Stomach (tissue), 9 donors: ENCODE data around the gene PDE4D. TPM values are rescaled to one million over a fixed set of nuclear protein-coding genes. Genes with fewer than 3 reads are reported as not detected.

ENCODE experiments used
- DNase-seq, 2 donors: peaks; one replicate each; pipeline versions ENCODE4 v3.0.0 to v3.0.0-alpha.2; 2013 to 2019
- H3K27ac ChIP-seq, 5 donors: fragments of 200-600 bp in 4 of 5; sonication (generic) in 4 of 5; one replicate each; pipeline ENCODE4 v1.5.1; 2013 to 2019; ENCODE audit warnings: mild to moderate bottlenecking in 1 of 5, moderate library complexity in 1 of 5
- H3K27me3 ChIP-seq, 3 donors: fragments of 200-600 bp; sonication (generic); one replicate each; pipeline ENCODE4 v1.5.1; 2017 to 2019; ENCODE audit warnings: mixed run types in 1 of 3
- H3K36me3 ChIP-seq, 4 donors: fragments of 200-600 bp; sonication (generic); 1 replicate in 3 of 4; 2 replicates in 1 of 4; pipeline ENCODE4 v1.5.1; 2016 to 2019
- H3K4me1 ChIP-seq, 4 donors: fragments of 200-600 bp; sonication (generic); one replicate each; pipeline ENCODE4 v1.5.1; 2016 to 2019
- H3K4me3 ChIP-seq, 4 donors: fragments of 200-600 bp; sonication (generic) in 3 of 4; one replicate each; pipeline ENCODE4 v1.5.1; 2016 to 2019; ENCODE audit warnings: mild to moderate bottlenecking in 1 of 4
- H3K9me3 ChIP-seq, 4 donors: fragments of 200-600 bp; sonication (generic); one replicate each; pipeline ENCODE4 v1.5.1; 2016 to 2019
- CTCF ChIP-seq, 7 experiments: fragments of 450-650 bp in 4 of 7; fragments of 200-600 bp in 3 of 7; sonication (generic) in 3 of 7; IDR thresholded peaks; one replicate each; pipeline ENCODE4 v1.5.1; 2016 to 2019; ENCODE audit warnings: antibody characterized with exemption in 7 of 7, control low read depth in 2 of 7, mild to moderate bottlenecking in 1 of 7
- EP300 ChIP-seq: sonication (generic); formaldehyde crosslinking; IDR thresholded peaks from one replicate; pipeline ENCODE4 v1.6.1; 2017; ENCODE audit warnings: antibody characterized with exemption
- POLR2A ChIP-seq, 4 donors: fragments of 450-650 bp; IDR thresholded peaks; one replicate each; pipeline ENCODE4 v1.6.1; 2016; ENCODE audit warnings: antibody characterized with exemption in 4 of 4, control low read depth in 2 of 4, mild to moderate bottlenecking in 1 of 4, moderate library complexity in 1 of 4
- POLR2AphosphoS5 ChIP-seq, 3 donors: sonication (generic); formaldehyde crosslinking; IDR thresholded peaks; one replicate each; pipeline ENCODE4 v1.6.1; 2016; ENCODE audit warnings: antibody characterized with exemption in 3 of 3
- WGBS, 5 donors: extraction: QIAGEN DNeasy Blood & Tissue Kit in 3 of 5; methylation state at CpG; one replicate each; pipeline versions ENCODE4 v1.1.5 to v1.1.7; 2013 to 2018; 5-methylcytosine and 5-hydroxymethylcytosine counted together
- intact Hi-C: fragments of 100-400 bp; cut with DNase I; formaldehyde crosslinking; loops from one replicate; pipeline ENCODE4 v1.15.1; 2023; ENCODE audit warnings: low total_unique reads
- polyA plus RNA-seq, 3 donors: library from polyadenylated mRNA; stranded (reverse); fragments of 200-250 nt; gene quantifications; one replicate each; pipeline ENCODE4 v1.2.3, GENCODE V29; 2013
- total RNA-seq, 5 donors: library from RNA; depleted of rRNA; stranded (reverse); fragments of >200 nt; gene quantifications; one replicate each; pipeline versions ENCODE4 v1.1.0 to v1.2.3, GENCODE V29; 2014 to 2016
- donor health status: healthy with polysubstance abuse.
- donor health status: Bipolar disorder and iron deficiency.
- donor health status: healthy.

PDE4D gene
- total and polyA plus RNA-seq, 8 donors: 3.1 to 147 (median 97.3) TPM

GRCh38 chr5:59158165-59158564 is 735.4 kb downstream of the PDE4D start:
- intact Hi-C loops: no loop called here

GRCh38 chr5:59157068-59157467 is 736.5 kb downstream of the PDE4D start:
- Histone ChIP-seq H3K4me1 (peaks cover 0 to 20% (median 0%) of the 10 kb centered on the region in 4 donors), H3K27ac (no peak overlapping the region), H3K36me3 (no peaks in the 10 kb centered on the region), H3K27me3 (no peaks in the 10 kb centered on the region), H3K4me3 (no peak overlapping the region), H3K9me3 (no peaks in the 10 kb centered on the region)
- no peak for DNase-seq
- TF ChIP-seq POLR2AphosphoS5 (IDR thresholded peaks at IDR 0.05) (no peak), POLR2A (IDR thresholded peaks at IDR 0.05) (no peak), CTCF (IDR thresholded peaks at IDR 0.05) (no peak), EP300 (no peak)
- intact Hi-C loops: no loop called here
- WGBS, 5 donors: 79 to 82% (median 81%) methylated on average over 4 of the region's 4 CpGs

More at GRCh38 chr5:59158165-59158564, 735.4 kb downstream of the PDE4D start:
- WGBS, 5 donors: 38 to 52% (median 40%) methylated on average over 2 of the region's 2 CpGs
- H3K9me3 ChIP-seq: no peaks in the 10 kb centered on the region
- no peaks in the 10 kb centered on the region for H3K27me3 ChIP-seq
- no peak for DNase-seq
- H3K4me1 ChIP-seq: peaks cover 0 to 16% (median 0%) of the 10 kb centered on the region in 4 donors
- no peaks in the 10 kb centered on the region for H3K36me3 ChIP-seq
- no peak overlapping the region for H3K27ac ChIP-seq
- no peak for TF ChIP-seq POLR2AphosphoS5 (IDR thresholded peaks at IDR 0.05)
- no peak for TF ChIP-seq CTCF (IDR thresholded peaks at IDR 0.05)
- H3K4me3 ChIP-seq: no peak overlapping the region

GRCh38 chr5:59152701-59153245 is 740.8 kb downstream of the PDE4D start:
- intact Hi-C loops: no loop called here
- DNase-seq: no peak
- H3K4me3 ChIP-seq: no peak overlapping the region
- no peaks in the 10 kb centered on the region for H3K9me3 ChIP-seq
- H3K36me3 ChIP-seq: no peaks in the 10 kb centered on the region
- no peaks in the 10 kb centered on the region for H3K27me3 ChIP-seq
- H3K27ac ChIP-seq: no peak overlapping the region
- TF ChIP-seq EP300: no peak
- H3K4me1 ChIP-seq: peaks cover 0 to 9% (median 4%) of the 10 kb centered on the region in 4 donors
- 77 to 90% (median 87%) methylated on average over 2 of the region's 2 CpGs for WGBS, 5 donors

- TF ChIP-seq POLR2A (IDR thresholded peaks at IDR 0.05) (no peak), POLR2AphosphoS5 (IDR thresholded peaks at IDR 0.05) (peak in 1 of 3 donors; percentile 5), CTCF (IDR thresholded peaks at IDR 0.05) (no peak), EP300 (no peak)
- H3K9me3 ChIP-seq: no peaks in the 10 kb centered on the region
- intact Hi-C loops: no loop called here
- no peaks in the 10 kb centered on the region for H3K27me3 ChIP-seq
- WGBS, 5 donors: 68 to 74% (median 73%) methylated on average over 3 of the region's 3 CpGs
- peak in 1 of 2 donors; percentile 27 for DNase-seq
- peaks cover 0 to 9% (median 4%) of the 10 kb centered on the region in 4 donors for H3K4me1 ChIP-seq
- H3K36me3 ChIP-seq: no peaks in the 10 kb centered on the region
- H3K4me3 ChIP-seq: no peak overlapping the region
- H3K27ac ChIP-seq: peak overlapping the region in 1 of 5 donors; percentile 71
Observed at GRCh38 chr5:59151162-59151889, 742.2 kb downstream of the PDE4D start.

- H3K4me1 ChIP-seq: peaks cover 0 to 14% (median 4%) of the 10 kb centered on the region in 4 donors
- no peak for TF ChIP-seq CTCF (IDR thresholded peaks at IDR 0.05)
- no peak for TF ChIP-seq POLR2AphosphoS5 (IDR thresholded peaks at IDR 0.05)
- TF ChIP-seq EP300: no peak
- TF ChIP-seq POLR2A (IDR thresholded peaks at IDR 0.05): no peak
- intact Hi-C loops: no loop called here
- no peaks in the 10 kb centered on the region for H3K27me3 ChIP-seq
- no peak for DNase-seq
- WGBS, 5 donors: 93 to 100% (median 95%) methylated on average over 1 of the region's 1 CpG
- no peak overlapping the region for H3K4me3 ChIP-seq
- no peaks in the 10 kb centered on the region for H3K9me3 ChIP-seq
- no peak overlapping the region for H3K27ac ChIP-seq
- H3K36me3 ChIP-seq: no peaks in the 10 kb centered on the region
Observed at GRCh38 chr5:59149827-59150226, 743.7 kb downstream of the PDE4D start.
